ENCODE data around the gene OBSCN. TPM values are rescaled to one million over a fixed set of nuclear protein-coding genes. Genes with fewer than 3 reads are reported as not detected.

OBSCN gene
- total RNA-seq, 1 donor from 2014 or later, result 28.6 TPM

DNA sequence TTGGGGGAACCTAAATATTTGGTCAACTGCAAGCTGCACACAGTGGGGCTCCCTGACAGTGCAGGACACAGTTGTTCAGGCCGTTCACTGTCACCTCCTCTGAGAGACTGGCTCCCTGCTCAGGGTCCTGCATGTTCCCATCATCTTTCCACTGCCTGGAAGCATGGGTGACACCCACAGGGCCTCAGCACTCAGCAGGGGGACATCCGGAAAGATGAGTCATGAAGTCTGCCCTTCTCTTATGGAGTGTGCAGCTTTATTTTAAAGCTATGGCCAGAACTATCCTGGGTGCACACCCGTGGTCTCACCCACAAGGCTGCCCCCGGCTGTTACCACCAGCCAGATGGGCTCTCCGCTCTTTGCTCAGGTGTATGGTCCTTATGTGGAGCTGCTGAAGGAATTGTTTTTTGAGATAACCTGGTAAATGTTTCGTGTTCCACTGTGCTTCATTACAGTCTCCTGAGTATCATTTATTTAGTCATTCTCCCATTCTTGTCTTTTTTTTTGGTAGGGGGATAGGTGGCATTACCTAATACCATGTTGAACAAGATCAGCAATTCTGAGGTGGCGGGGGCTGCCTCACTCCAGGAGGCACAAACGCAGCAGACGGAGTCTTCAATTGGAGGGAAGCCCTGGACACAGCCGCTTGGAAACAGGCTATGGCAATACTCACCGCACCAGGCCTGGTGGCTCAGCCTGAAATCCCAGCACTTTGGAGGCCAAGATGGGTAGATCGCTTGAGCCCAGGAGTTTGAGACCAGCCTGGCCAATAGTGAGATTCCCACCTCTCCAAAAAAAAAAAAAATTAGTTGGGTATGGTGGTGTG lies 184.5 kb downstream of the OBSCN start:
- Histone ChIP-seq H3K36me3 (peaks cover 24 to 33% of the 10 kb centered on the region in 2 donors), H3K9me3 (no peaks in the 10 kb centered on the region), H3K27me3 (no peaks in the 10 kb centered on the region), H3K27ac (no peak overlapping the region), H3K4me3 (no peak overlapping the region), H3K4me1 (peaks cover 0 to 11% of the 10 kb centered on the region in 2 donors)
- TF ChIP-seq CTCF (IDR thresholded peaks at IDR 0.05), result no peak
- no peak for DNase-seq (ENCODE audit: low spot score in 2 of 2)
- intact Hi-C loops (cut with DNase I), result no loop called here

DNA sequence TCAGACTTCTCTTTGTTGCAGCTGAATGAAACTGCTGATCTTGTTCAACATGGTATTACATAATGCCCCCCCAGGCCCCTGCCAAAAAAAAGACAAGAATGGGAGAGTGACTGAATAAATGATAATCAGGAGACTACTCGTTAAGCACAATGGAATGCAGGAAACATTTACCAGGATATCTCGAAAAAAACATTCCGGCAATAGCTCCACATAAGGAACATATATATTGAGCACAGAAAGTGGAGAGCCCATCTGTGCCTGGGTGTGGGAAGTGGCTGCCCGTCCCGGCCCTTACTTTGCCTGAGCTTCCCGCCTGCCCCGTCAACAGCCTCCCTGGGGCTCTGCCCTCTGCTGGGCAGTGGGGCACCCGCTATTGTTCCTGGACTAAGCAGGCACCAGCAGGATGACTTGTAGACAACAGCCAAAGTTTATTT lies 185.4 kb downstream of the OBSCN start:
- intact Hi-C loops (cut with DNase I), result no loop called here
- peak overlapping the region in 1 of 2 donors; percentile 24 for H3K27ac ChIP-seq
- peak in 2 of 3 experiments; percentile 10 to 48 for TF ChIP-seq CTCF (IDR thresholded peaks at IDR 0.05)
- peak in 1 of 2 donors; percentile 4 for DNase-seq (ENCODE audit: low spot score in 2 of 2)
- peaks cover 0 to 11% of the 10 kb centered on the region in 2 donors for H3K4me1 ChIP-seq
- peaks cover 30 to 39% of the 10 kb centered on the region in 2 donors for H3K36me3 ChIP-seq
- no peak overlapping the region for H3K4me3 ChIP-seq
- no peaks in the 10 kb centered on the region for H3K9me3 ChIP-seq
- no peaks in the 10 kb centered on the region for H3K27me3 ChIP-seq

DNA sequence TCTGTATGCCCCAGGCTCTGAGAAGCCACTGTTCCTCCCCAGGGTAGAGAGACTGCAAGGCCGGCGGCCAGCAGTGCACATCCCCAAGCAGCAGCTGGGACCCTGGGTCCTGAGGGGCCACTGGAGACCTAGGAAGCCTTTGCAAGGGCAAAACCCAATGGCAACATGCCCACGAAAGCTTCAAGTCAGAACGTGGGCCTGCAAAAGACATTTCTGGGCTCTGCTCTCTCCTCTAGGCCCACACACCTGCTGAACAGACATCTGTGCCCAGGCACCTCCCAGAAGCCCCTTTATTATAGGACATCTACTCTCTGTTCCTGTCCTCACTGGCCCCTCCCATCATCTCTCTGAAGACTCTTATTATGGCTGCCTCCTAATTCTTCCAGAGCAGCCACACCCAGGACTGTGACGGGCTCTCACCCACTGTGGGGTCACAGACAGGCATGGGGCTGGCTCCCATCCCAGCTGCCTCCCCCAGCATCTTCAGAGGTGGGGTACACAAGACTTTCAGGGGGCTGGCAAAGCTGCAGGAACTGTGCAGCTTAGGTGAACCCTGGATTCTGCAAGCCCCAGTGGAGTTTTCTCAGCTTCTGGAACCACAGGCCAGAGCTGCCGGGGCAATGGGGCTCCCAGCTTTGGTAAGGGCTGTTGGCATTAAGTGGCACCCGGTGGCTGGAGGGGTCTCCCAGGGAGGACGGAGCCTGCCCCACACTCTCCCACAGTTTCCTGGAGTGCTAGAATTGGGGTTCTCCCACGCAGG lies 186.1 kb downstream of the OBSCN start:
- TF ChIP-seq CTCF (IDR thresholded peaks at IDR 0.05), result no peak
- Histone ChIP-seq H3K9me3 (no peaks in the 10 kb centered on the region), H3K4me3 (no peak overlapping the region), H3K27me3 (no peaks in the 10 kb centered on the region), H3K27ac (peak overlapping the region in 1 of 2 donors; percentile 24), H3K4me1 (peaks cover 0 to 11% of the 10 kb centered on the region in 2 donors), H3K36me3 (peaks cover 30 to 39% of the 10 kb centered on the region in 2 donors)
- no peak for DNase-seq (ENCODE audit: low spot score in 2 of 2)
- intact Hi-C loops (cut with DNase I), result no loop called here

- Histone ChIP-seq H3K4me1 (peaks cover 0 to 11% of the 10 kb centered on the region in 2 donors), H3K36me3 (peaks cover 30 to 41% of the 10 kb centered on the region in 2 donors), H3K4me3 (no peak overlapping the region), H3K27ac (no peak overlapping the region), H3K9me3 (no peaks in the 10 kb centered on the region), H3K27me3 (no peaks in the 10 kb centered on the region)
- DNase-seq (ENCODE audit: low spot score in 2 of 2), result peak in 1 of 2 donors; percentile 5
- intact Hi-C loops (cut with DNase I), result no loop called here
- TF ChIP-seq CTCF (IDR thresholded peaks at IDR 0.05), result no peak
Observed at GRCh38 chr1:228394571-228395394, 186.9 kb downstream of the OBSCN start.
